GM19372 (cell line): ENCODE results near the gene ZNF341.
"Not testable (repeated sequence)": the region's sequence is repeated elsewhere in the genome, so short reads cannot be mapped to it uniquely, and the experiment has no call there.

Experiments
- ATAC-seq: cut with Tn5 transposase; IDR thresholded peaks from one replicate; pipeline ENCODE4 v1.9.1; 2021; ENCODE audit warnings: mild to moderate bottlenecking, low read depth, moderate library complexity; ENCODE audit not compliant: unreplicated experiment

The ZNF341 gene

DNA sequence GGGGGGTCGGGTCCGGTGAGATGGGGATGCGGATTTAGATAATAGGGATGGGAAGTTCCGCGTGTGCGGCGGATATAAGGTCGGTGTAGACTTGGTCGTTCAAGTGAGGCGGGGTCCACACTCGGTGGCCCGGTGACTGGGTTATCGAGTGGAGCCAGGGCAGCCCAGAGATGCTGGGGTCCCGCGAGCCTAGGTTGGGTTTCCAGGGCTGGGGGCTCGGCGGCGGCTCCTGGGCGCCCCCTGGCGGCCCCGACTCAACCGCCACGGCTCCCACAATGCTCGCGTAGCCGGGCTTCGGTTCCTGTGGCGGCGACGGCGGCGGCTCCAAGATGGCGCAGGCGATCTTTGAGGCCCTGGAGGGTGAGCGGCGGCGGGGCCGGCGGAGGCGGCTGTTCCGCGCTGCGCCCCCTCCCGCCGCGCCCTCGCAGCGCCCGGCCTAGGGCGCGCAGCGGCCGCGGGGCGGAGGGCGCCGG, at the start of gene ZNF341:
Gene ZNF341, plus strand, starts transcription at position 304 of the 473 bp plus-strand sequence. Its CDS starts 26 bp downstream, at position 330.
- peak; percentile 84 for ATAC-seq

DNA sequence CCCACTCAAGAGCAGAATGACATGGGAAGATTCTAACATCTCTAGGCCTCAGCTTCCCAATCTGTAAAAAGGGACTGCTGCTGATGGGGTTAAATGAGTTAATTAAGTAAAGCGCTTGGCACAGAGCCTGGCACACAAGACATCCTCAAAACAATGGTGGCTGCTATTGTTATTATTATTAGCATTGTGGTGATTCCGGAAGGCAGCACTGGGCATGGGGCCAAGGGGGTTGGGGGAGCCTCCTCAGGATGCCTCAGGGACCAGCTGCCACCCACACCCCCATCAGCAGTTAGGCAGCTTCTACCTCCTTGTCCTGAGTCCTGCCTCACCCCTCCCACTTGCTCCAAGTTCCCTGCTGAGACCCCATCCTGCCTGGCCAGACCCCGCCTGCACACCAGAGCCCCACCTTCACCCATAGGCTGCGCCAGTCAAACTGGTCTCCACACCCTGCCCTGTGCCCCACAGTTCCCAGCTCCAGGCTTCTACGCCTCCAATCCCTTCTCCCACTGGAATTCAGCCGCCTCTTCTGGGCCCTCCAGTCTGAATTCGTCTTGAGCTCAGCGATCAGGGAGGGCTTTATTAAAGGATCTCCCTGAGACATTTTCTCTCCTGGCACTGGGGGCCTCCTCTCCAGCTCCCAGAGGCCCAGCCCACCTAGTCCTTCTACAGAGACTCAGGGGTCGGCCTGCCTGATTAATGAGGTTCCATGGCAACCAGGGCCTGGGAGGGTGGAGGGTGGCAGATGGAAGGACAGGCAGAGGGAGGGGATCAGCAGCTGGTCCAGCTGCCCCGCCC, 47.1 kb upstream of the ZNF341 start:
- no peak for ATAC-seq

DNA sequence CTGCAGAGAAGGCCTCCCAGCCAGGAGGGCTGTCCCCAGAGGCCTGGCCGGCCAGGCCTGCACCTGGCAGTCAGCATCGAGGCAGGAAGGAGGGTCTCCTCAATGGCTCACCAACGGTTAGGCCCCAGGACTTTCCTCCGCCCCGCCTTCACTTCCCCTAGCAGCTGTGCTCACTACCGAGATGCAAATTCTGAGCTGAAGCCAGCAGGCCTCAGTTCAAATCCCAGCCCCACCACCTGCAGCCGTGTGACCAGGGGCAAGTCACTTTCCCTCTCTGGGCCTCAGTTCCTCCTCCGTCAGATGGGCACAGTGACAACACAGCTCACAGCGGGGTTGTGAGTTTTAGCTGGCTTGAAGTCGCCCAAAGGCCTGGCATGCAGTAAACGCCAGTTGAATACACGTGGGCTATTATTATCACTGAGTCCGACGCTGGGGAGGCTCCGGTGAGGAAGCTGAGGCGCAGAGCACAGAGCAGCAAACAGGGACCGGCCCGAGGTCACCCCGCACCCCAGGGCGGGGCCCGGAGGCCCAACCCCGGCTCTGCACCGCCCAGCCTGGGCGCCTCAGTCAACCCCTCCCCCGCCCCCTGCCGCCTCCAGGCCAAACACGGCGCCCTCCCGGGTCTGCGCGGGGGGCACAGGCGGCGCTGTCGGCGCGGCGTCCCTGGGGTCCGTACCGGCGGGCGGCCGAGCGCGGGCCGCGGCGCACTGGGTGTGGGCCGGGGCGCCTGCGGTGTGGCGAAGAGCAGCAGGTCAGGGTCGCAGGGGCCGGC, 46.3 kb upstream of the ZNF341 start:
- peak; percentile 39 for ATAC-seq

GRCh38 chr20:33686100-33686983, 45.5 kb upstream of the ZNF341 start, which contains the start of gene E2F1:
E2F1 (minus strand) TSS chr20:33686385; CDS start chr20:33686264, 121 bp downstream.
- peak; percentile 87 for ATAC-seq

DNA sequence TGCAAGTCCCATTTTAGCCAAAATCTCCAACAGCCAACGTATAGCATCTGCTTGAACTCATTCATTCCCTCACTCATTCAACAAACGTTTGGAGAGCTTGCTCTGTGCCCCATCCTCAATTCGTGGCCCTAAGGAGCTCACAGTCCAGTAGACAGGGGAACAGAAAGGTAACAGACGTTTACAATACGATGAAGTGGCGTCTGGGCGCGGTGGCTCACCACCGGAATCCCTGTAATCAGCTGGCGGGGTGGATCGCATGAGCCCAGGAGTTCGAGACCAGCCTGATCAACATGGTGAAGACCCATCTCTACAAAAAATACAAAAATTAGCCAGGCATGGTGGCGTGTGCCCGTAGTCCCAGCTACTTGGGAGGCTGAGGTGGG, 44.8 kb upstream of the ZNF341 start:
- ATAC-seq: no peak

GRCh38 chr20:33687370-33687915, 44.4 kb upstream of the ZNF341 start:
- no peak for ATAC-seq

GRCh38 chr20:33687993-33688937, 43.5 kb upstream of the ZNF341 start:
- ATAC-seq: no peak

DNA sequence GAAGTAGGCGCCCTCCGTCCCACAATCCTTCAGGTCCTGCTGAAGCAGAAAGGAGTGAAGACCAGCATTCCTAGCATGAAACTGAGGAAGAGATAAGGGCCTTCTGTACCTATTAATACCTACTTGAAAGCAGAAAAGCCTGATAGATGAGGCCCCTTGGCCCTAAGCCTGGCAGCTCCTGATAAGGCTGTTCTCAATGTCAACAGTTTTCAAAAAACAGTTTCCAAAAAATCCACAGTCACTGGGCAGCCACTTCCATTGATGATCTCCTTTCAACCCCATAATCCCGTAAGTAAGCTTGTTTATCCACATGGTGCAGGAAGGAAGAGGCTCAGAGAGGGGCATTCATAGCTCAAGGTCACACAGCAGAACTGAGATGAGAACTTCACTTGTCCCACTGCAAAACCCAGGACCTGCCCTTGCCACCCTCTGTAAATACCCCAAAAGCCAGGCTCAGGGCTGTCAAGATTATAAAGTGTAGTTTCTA, 42.8 kb upstream of the ZNF341 start:
- no peak for ATAC-seq

DNA sequence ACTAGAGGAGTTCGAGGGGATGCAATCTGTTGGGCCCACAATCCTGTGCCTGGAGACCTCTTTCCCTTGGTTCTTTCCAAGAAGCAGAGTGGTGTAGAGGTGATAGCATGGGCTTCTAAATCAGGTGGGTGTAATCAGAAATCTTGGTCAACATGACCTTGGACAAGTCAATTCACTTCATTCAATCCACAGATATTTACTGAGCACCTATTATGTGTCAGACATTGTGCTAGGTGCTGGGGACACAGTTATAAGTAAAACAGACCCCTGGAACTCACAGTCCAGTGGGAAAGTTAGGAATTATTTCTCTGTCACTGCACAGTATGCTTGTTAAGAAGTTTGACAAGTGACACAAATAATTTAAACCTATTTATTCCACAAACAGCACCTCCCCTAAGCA, 42.3 kb upstream of the ZNF341 start:
- ATAC-seq: no peak

GRCh38 chr20:33689973-33690372, 41.8 kb upstream of the ZNF341 start:
- no peak for ATAC-seq

GRCh38 chr20:33693289-33693688, 38.5 kb upstream of the ZNF341 start:
- no peak for ATAC-seq

GRCh38 chr20:33693741-33694638, 37.8 kb upstream of the ZNF341 start:
- no peak for ATAC-seq

- no peak for ATAC-seq
Observed at GRCh38 chr20:33694639-33695012, 37.2 kb upstream of the ZNF341 start.

GRCh38 chr20:33696448-33696847, 35.3 kb upstream of the ZNF341 start:
- ATAC-seq: no peak

DNA sequence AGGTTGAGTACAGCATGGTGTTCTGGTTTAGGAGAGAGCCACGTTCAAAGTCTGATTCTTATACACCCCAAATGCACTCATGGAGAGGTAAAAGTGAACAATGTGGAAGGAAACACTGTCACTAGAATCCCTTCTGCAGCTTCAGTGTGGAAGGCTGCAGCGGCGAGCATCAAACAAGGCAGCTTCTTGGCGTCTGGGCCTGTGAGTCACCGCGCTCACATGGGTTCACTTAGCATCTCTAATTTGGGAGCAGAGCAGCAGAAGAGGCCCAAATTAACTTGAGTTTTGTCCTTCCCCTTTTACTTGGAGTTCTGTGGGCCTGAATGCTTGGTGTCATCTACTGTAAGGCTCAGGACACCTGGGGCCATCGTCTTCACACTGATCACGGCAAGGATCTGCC, 34.7 kb upstream of the ZNF341 start:
- ATAC-seq: no peak

GRCh38 chr20:33698966-33699365, 32.8 kb upstream of the ZNF341 start:
- not testable (repeated sequence) for ATAC-seq

DNA sequence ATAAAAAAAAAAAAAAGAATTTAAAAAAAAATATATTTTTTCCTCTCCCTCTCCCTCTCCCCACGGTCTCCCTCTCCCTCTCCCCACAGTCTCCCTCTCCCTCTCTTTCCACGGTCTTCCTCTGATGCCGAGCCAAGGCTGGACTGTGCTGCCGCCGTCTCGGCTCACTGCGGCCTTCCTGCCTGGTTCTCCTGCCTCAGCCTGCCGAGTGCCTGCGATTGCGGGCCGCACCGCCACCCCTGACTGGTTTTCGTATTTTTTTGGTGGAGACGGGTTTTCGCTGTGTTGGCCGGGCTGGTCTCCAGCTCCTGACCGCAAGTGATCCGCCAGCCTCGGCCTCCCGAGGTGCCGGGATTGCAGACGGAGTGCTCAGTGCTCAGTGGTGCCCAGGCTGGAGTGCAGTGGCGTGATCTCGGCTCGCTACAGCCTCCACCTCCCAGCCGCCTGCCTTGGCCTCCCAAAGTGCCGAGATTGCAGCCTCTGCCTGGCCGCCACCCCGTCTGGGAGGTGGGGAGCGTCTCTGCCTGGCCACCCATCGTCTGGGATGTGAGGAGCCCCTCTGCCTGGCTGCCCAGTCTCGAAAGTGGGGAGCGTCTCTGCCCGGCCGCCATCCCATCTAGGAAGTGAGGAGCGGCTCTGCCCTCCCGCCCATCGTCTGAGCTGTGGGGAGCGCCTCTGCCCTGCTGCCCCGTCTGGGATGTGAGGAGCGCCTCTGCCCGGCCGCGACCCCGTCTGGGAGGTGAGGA, 30.9 kb upstream of the ZNF341 start:
- ATAC-seq: not testable (repeated sequence)
